ENCODE measurements around the gene TMEM101. TPM values are rescaled to one million over a fixed set of nuclear protein-coding genes. Genes with fewer than 3 reads are reported as not detected.
"Not testable (repeated sequence)": the region's sequence is repeated elsewhere in the genome, so short reads cannot be mapped to it uniquely, and the experiment has no call there.

The TMEM101 gene
- total RNA-seq, 4 donors from 2014 or later: 33.6 to 56.9 (median 45.0) TPM

DNA sequence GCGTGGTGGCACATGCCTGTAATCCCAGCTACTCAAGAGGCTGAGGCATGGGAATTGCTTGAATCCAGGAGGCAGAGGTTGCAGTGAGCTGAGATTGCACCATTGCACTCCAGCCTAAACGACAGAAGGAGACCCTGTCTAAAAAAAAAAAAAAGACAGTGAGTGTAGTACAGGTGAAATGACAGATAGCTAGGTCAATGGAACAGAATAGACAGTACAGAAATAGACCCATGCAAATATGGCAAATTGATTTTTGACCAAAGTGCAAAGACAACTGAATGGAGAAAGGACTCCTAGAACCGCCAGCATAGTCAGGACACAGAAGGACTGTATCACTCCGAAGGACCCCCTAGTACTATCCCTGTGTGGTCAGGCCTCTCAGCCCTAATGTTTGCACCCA is 44.4 kb downstream of the TMEM101 start:
- no peak overlapping the region for H3K27ac ChIP-seq
- TF ChIP-seq CTCF (IDR thresholded peaks at IDR 0.05) (no peak), POLR2A (IDR thresholded peaks at IDR 0.05) (no peak)
- no peaks in the 10 kb centered on the region for H3K36me3 ChIP-seq
- H3K4me3 ChIP-seq (replicated peaks in 1 of 3): no peak overlapping the region
- H3K27me3 ChIP-seq: no peaks in the 10 kb centered on the region
- DNase-seq: no peak
- peaks cover 3 to 4% of the 10 kb centered on the region in 2 donors for H3K4me1 ChIP-seq
- WGBS, 2 donors: 82 to 84% methylated on average over 4 of the region's 4 CpGs
- H3K9me3 ChIP-seq: no peaks in the 10 kb centered on the region
- intact Hi-C loops (cut with DNase I): no loop called here

DNA sequence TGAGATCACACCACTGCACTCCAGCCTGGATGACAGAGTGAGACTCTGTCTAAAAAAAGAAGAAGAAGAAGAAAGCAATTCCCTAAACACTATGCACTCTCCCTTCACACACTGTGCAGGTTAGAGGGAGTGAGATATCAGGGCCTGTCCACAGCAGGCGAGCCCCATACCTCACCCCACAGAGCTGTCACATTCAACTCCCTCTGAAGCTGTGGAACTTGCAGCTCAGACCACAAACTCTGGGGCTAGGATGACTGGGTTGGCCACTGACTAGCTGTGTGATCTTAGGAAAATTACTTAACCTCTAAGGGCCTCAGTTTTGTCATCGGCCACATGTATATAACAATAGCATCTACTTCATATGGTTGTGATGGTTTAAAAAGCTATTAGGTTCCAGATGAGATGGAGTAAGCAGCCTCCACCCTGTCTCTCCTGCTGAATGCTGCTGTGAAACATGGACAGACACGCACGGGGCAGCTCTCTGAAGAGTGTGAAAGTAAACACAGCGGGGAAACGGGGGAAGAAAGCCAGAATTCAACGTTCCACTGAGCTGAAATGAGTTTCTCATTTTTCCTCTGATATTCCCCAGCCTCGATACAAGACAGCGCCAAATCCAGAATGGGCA is 47.4 kb downstream of the TMEM101 start:
- Histone ChIP-seq H3K4me1 (peaks cover 3 to 4% of the 10 kb centered on the region in 2 donors), H3K9me3 (no peaks in the 10 kb centered on the region), H3K27me3 (no peaks in the 10 kb centered on the region), H3K36me3 (no peaks in the 10 kb centered on the region), H3K4me3 (replicated peaks in 1 of 3) (no peak overlapping the region), H3K27ac (peak overlapping the region; percentile 33 to 59 (median 58))
- DNase-seq: peak; percentile 46 to 61
- intact Hi-C loops (cut with DNase I): no loop called here
- TF ChIP-seq CTCF (IDR thresholded peaks at IDR 0.05): no peak
- TF ChIP-seq POLR2A (IDR thresholded peaks at IDR 0.05): no peak
- 32 to 35% methylated on average over 9 of the region's 9 CpGs for WGBS, 2 donors

- DNase-seq: no peak
- peaks cover 3 to 4% of the 10 kb centered on the region in 2 donors for H3K4me1 ChIP-seq
- no peak overlapping the region for H3K4me3 ChIP-seq (replicated peaks in 1 of 3)
- H3K9me3 ChIP-seq: no peaks in the 10 kb centered on the region
- no peak overlapping the region for H3K27ac ChIP-seq
- intact Hi-C loops (cut with DNase I): no loop called here
- no peaks in the 10 kb centered on the region for H3K27me3 ChIP-seq
- H3K36me3 ChIP-seq: no peaks in the 10 kb centered on the region
- TF ChIP-seq POLR2A (IDR thresholded peaks at IDR 0.05) (no peak), CTCF (IDR thresholded peaks at IDR 0.05) (no peak)
- WGBS, 2 donors: 83 to 86% methylated on average over 3 of the region's 3 CpGs
Measured at GRCh38 chr17:43966276-43966675, 48.5 kb downstream of the TMEM101 start.

- H3K36me3 ChIP-seq: no peaks in the 10 kb centered on the region
- H3K9me3 ChIP-seq: no peaks in the 10 kb centered on the region
- no peak overlapping the region for H3K4me3 ChIP-seq (replicated peaks in 1 of 3)
- DNase-seq: no peak
- no peak overlapping the region for H3K27ac ChIP-seq
- TF ChIP-seq POLR2A (IDR thresholded peaks at IDR 0.05) (no peak), CTCF (IDR thresholded peaks at IDR 0.05) (no peak)
- H3K4me1 ChIP-seq: peaks cover 0 to 4% of the 10 kb centered on the region in 2 donors
- intact Hi-C loops (cut with DNase I): no loop called here
- no peaks in the 10 kb centered on the region for H3K27me3 ChIP-seq
- WGBS, 2 donors: 68 to 69% methylated on average over 7 of the region's 7 CpGs
Measured at GRCh38 chr17:43962479-43962878, 52.3 kb downstream of the TMEM101 start.

GRCh38 chr17:43961954-43962353 is 52.8 kb downstream of the TMEM101 start:
- no peaks in the 10 kb centered on the region for H3K27me3 ChIP-seq
- no peak for TF ChIP-seq CTCF (IDR thresholded peaks at IDR 0.05)
- no peak for TF ChIP-seq POLR2A (IDR thresholded peaks at IDR 0.05)
- H3K27ac ChIP-seq: no peak overlapping the region
- DNase-seq: no peak
- H3K4me1 ChIP-seq: no peaks in the 10 kb centered on the region
- H3K4me3 ChIP-seq (replicated peaks in 1 of 3): no peak overlapping the region
- intact Hi-C loops (cut with DNase I): no loop called here
- no peaks in the 10 kb centered on the region for H3K36me3 ChIP-seq
- no peaks in the 10 kb centered on the region for H3K9me3 ChIP-seq
- 77 to 94% methylated on average over 2 of the region's 2 CpGs for WGBS, 2 donors

GRCh38 chr17:43961292-43961691 is 53.5 kb downstream of the TMEM101 start:
- not testable (repeated sequence) for H3K4me3 ChIP-seq (replicated peaks in 1 of 3)

More at GRCh38 chr17:43961292-43961691, 53.5 kb downstream of the TMEM101 start:
- intact Hi-C loops (cut with DNase I); H3K27me3 ChIP-seq; DNase-seq; H3K27ac ChIP-seq; H3K36me3 ChIP-seq; H3K4me1 ChIP-seq; H3K9me3 ChIP-seq: not testable (repeated sequence)
- WGBS, 2 donors: 94 to 97% methylated on average over 6 of the region's 6 CpGs
